Common myeloid progenitor, CD34-positive (primary cell): Measurements from ENCODE around the gene KHDRBS1. TPM values are rescaled to one million over a fixed set of nuclear protein-coding genes. Genes with fewer than 3 reads are reported as not detected.

Experiments
- CTCF ChIA-PET: fragments of 350-600 bp; sonication (Branson Sonifier 250); formaldehyde crosslinking; loops from one replicate; lab custom pipeline; 2021; ENCODE audit warnings: antibody characterized with exemption; lab: Charles Lee
- POLR2A ChIA-PET: fragments of 350-600 bp; sonication (Branson Sonifier 250); formaldehyde crosslinking; loops from one replicate; lab custom pipeline; 2021; ENCODE audit warnings: antibody characterized with exemption; lab: Charles Lee
- DNase-seq, 3 donors: peaks; one replicate each; pipeline versions ENCODE4 v3.0.0 to v3.0.0-alpha.2; 2013
- H3K27ac ChIP-seq, 2 experiments: 1 replicate in 1 of 2; 2 replicates in 1 of 2; pipeline ENCODE4 v1.7.0; 2013; ENCODE audit warnings: inconsistent platforms in 2 of 2, low read length in 2 of 2, mild to moderate bottlenecking in 2 of 2, low read depth in 1 of 2, moderate library complexity in 1 of 2; ENCODE audit not compliant: severe bottlenecking in 2 of 2, insufficient read depth in 1 of 2, poor library complexity in 1 of 2
- H3K27me3 ChIP-seq, 5 experiments: replicated peaks in 2 of 5; 1 replicate in 3 of 5; 2 replicates in 2 of 5; pipeline versions ENCODE4 v1.6.1 to v1.7.0; 2013; ENCODE audit warnings: low read length in 4 of 5, mild to moderate bottlenecking in 2 of 5, moderate library complexity in 2 of 5, inconsistent platforms in 1 of 5; ENCODE audit not compliant: insufficient read depth in 5 of 5, control insufficient read depth in 4 of 5
- H3K36me3 ChIP-seq, 4 experiments: 1 replicate in 2 of 4; 2 replicates in 2 of 4; pipeline versions ENCODE4 v1.6.1 to v1.7.0; 2013; ENCODE audit warnings: low read length in 3 of 4, control low read depth in 1 of 4, mild to moderate bottlenecking in 1 of 4; ENCODE audit not compliant: control insufficient read depth in 4 of 4, insufficient read depth in 4 of 4
- H3K4me1 ChIP-seq, 4 experiments: 1 replicate in 3 of 4; 2 replicates in 1 of 4; pipeline versions ENCODE4 v1.6.1 to v1.7.1; 2013; ENCODE audit warnings: low read length in 3 of 4, mild to moderate bottlenecking in 3 of 4, control low read depth in 1 of 4, inconsistent platforms in 1 of 4, moderate library complexity in 1 of 4; ENCODE audit not compliant: control insufficient read depth in 4 of 4, insufficient read depth in 4 of 4; ENCODE audit errors: control extremely low read depth in 1 of 4
- H3K4me3 ChIP-seq, 7 experiments: 1 replicate in 4 of 7; 2 replicates in 3 of 7; pipeline versions ENCODE4 v1.5.1 to v1.7.0; 2013; ENCODE audit warnings: mild to moderate bottlenecking in 7 of 7, low read length in 6 of 7, moderate library complexity in 6 of 7, inconsistent platforms in 2 of 7, low read depth in 2 of 7, control low read depth in 1 of 7; ENCODE audit not compliant: insufficient read depth in 4 of 7, control insufficient read depth in 1 of 7; ENCODE audit errors: extremely low read depth in 1 of 7
- H3K9me3 ChIP-seq, 5 experiments: 1 replicate in 4 of 5; 2 replicates in 1 of 5; pipeline versions ENCODE4 v1.6.1 to v1.7.1; 2013; ENCODE audit warnings: low read length in 4 of 5, mild to moderate bottlenecking in 2 of 5, inconsistent platforms in 1 of 5, low read depth in 1 of 5, moderate library complexity in 1 of 5; ENCODE audit not compliant: control insufficient read depth in 4 of 5, insufficient read depth in 2 of 5; ENCODE audit errors: control extremely low read depth in 1 of 5
- WGBS: methylation state at CpG from one replicate; pipeline ENCODE4 v1.1.5; 2013; ENCODE audit not compliant: insufficient coverage; 5-methylcytosine and 5-hydroxymethylcytosine counted together
- polyA plus RNA-seq: library from polyadenylated mRNA; unstranded; fragments of 120-200 nt; gene quantifications from one replicate; pipeline ENCODE4 v1.2.1, GENCODE V29; 2013

The KHDRBS1 gene, protein sequence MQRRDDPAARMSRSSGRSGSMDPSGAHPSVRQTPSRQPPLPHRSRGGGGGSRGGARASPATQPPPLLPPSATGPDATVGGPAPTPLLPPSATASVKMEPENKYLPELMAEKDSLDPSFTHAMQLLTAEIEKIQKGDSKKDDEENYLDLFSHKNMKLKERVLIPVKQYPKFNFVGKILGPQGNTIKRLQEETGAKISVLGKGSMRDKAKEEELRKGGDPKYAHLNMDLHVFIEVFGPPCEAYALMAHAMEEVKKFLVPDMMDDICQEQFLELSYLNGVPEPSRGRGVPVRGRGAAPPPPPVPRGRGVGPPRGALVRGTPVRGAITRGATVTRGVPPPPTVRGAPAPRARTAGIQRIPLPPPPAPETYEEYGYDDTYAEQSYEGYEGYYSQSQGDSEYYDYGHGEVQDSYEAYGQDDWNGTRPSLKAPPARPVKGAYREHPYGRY
- 187 TPM for polyA plus RNA-seq

DNA sequence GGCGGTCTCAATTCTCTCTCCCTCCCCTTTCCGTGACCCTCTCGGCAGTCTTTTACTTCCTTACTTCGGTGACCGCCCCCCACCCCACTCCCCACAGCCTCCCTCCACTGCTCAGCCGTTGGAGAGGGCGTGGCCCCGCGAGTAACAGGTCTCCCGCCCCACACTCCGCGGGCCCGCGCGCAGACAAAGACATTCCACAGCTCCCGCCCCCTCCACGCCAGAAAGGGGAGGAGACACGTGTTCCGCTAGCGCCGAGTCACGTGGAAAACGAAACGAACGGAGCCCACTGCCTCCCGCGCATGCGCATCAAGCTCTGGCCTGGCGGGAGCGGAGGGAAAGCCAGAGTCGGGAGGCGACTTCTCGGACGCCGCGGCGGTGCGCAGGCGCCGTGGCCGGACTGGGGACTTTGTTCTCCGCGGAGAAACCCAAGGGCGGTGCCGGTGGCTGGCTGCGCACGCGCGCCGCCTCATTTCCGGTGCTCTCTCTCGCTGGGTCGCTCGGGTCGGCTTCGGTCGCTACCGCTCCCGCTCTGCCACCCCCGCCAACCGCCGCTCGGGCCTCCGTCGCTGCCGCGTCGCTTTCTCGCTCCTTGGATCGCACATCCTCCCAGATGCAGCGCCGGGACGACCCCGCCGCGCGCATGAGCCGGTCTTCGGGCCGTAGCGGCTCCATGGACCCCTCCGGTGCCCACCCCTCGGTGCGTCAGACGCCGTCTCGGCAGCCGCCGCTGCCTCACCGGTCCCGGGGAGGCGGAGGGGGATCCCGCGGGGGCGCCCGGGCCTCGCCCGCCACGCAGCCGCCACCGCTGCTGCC is at the start of gene KHDRBS1:
TSS of gene KHDRBS1 (plus strand) at position 483 of the 813 bp plus-strand sequence. CDS start at position 611, 128 bp downstream.
- WGBS, result 0% methylated on average over 82 of the region's 101 CpGs
- peak; percentile 99 to 100 (median 100) for DNase-seq
- no peaks in the 10 kb centered on the region for H3K9me3 ChIP-seq
- CTCF ChIA-PET, result interaction anchor here (1.3 kb wide), 1 partner anchor 10 kb away, joined by 4 read pairs; no protein-coding TSS in a partner anchor
- POLR2A ChIA-PET, result interaction anchor here (1.0 to 1.3 kb wide), 3 partner anchors 12 to 60 kb away, joined by 3 read pairs; partner anchors contain the start of gene TMEM39B
- peak within 1 kb of the TSS; percentile 78 to 99 (median 97) for H3K4me3 ChIP-seq
- peak within 1 kb of the TSS; percentile 90 to 94 for H3K27ac ChIP-seq
- peaks cover 15 to 30% (median 26%) of the 10 kb centered on the region in 4 experiments for H3K4me1 ChIP-seq
- H3K27me3 ChIP-seq, result no peaks in the 10 kb centered on the region
- peaks cover 0 to 9% (median 2%) of the 10 kb centered on the region in 4 experiments for H3K36me3 ChIP-seq

DNA sequence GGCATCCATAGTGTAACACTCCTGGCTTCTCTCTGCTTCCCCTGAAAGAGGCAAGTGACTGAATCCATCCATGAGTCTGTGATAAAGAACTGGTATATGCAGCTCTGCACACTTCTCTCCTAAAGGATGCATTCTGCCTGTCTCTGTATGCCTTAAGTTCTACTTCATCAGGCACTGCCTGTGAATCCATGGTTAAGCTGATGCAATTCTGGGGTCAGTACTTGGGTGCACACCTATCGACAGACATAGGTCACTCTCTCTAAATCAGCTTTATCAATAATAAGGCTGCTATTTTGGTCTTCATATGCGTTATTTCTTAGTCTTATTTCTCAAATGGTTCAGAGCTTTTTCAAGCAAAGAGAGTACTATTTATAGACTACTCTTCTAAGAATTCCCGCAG is 42.8 kb upstream of the KHDRBS1 start:
- no peak overlapping the region for H3K4me3 ChIP-seq
- H3K9me3 ChIP-seq, result no peaks in the 10 kb centered on the region
- H3K36me3 ChIP-seq, result no peaks in the 10 kb centered on the region
- WGBS, result 100% methylated on average over 1 of the region's 3 CpGs
- no peaks in the 10 kb centered on the region for H3K27me3 ChIP-seq
- H3K27ac ChIP-seq, result no peak overlapping the region
- ChIA-PET CTCF (interaction anchor here (1.1 to 1.3 kb wide), 5 partner anchors 9 to 212 kb away, joined by 3 read pairs; partner anchors contain the start of gene SPOCD1), POLR2A (interaction anchor here (0.8 kb wide), 1 partner anchor 37 kb away, joined by 3 read pairs; no protein-coding TSS in a partner anchor)
- DNase-seq, result no peak
- no peaks in the 10 kb centered on the region for H3K4me1 ChIP-seq

DNA sequence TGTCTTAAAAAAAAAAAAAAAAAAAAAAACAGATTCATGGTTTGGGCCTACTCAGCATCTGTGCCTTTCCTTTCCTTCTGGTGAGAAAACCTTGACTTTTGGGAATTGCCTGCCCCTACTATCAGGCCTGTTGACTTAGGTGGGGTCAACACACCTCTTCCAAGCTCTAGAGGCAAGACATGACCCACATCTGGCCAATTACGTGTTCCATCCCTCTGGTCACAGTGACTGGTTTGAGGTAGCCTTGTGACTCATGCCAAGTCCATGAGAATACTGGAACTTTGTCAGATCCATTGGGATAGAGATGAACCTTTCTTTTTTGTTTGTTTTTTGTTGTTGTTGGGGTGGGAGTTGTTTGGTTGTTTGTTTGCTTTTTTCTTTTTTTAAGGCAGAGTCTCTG is 37.3 kb upstream of the KHDRBS1 start:
- POLR2A ChIA-PET, result no interaction called here
- no peak overlapping the region for H3K4me3 ChIP-seq
- H3K36me3 ChIP-seq, result no peaks in the 10 kb centered on the region
- no peak for DNase-seq
- H3K9me3 ChIP-seq, result no peaks in the 10 kb centered on the region
- H3K27ac ChIP-seq, result no peak overlapping the region
- no peaks in the 10 kb centered on the region for H3K27me3 ChIP-seq
- peaks cover 0 to 9% (median 4%) of the 10 kb centered on the region in 4 experiments for H3K4me1 ChIP-seq
- CTCF ChIA-PET, result interaction anchor here (0.6 to 2.6 kb wide), 10 partner anchors 9 to 126 kb away, joined by 3 to 9 read pairs (median 4); no protein-coding TSS in a partner anchor
- 100% methylated on average over 1 of the region's 1 CpG for WGBS

DNA sequence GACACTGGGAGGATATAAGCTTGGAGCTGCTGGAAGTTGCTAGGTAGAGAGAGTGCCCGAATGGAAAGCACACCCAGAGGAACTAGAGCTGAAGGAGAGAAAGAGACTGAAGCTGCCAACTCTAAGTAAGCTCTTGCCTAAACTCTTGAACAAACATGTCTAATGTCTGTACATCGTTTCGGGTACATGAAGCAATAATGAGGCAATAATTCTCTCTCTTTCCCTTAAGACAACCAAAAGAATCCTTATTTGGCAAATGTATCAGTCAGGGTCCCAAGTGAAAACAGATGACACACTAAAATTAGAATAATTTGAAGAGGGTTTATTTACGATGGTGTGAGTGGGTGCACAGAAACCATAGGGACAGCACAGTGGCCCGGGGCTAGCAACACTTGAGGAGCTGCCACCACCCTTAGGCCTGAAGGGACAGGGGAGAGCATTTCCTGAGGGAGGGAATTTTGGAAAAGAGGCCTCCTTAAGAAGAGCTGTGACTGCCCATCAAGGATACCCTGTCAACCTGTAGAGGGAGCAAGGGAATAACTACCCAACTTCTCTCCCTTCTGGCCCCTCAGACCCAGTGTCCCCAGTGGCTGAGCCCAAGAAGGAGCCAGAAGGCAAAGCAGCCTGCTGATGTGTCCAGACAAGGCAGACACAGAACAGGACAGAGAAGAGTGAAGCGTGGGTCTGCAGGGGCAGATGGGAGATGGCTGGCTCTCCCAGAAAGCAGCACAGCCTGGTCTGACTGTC is 36.1 kb upstream of the KHDRBS1 start:
- H3K27me3 ChIP-seq, result no peaks in the 10 kb centered on the region
- DNase-seq, result peak; percentile 40 to 50 (median 45)
- H3K27ac ChIP-seq, result no peak overlapping the region
- CTCF ChIA-PET, result interaction anchor here (0.7 to 2.6 kb wide), 13 partner anchors 8 to 86 kb away, joined by 3 to 9 read pairs (median 4); no protein-coding TSS in a partner anchor
- POLR2A ChIA-PET, result no interaction called here
- peaks cover 2 to 20% (median 12%) of the 10 kb centered on the region in 4 experiments for H3K4me1 ChIP-seq
- WGBS, result 87% methylated on average over 3 of the region's 6 CpGs
- no peak overlapping the region for H3K4me3 ChIP-seq
- H3K36me3 ChIP-seq, result no peaks in the 10 kb centered on the region
- no peaks in the 10 kb centered on the region for H3K9me3 ChIP-seq

DNA sequence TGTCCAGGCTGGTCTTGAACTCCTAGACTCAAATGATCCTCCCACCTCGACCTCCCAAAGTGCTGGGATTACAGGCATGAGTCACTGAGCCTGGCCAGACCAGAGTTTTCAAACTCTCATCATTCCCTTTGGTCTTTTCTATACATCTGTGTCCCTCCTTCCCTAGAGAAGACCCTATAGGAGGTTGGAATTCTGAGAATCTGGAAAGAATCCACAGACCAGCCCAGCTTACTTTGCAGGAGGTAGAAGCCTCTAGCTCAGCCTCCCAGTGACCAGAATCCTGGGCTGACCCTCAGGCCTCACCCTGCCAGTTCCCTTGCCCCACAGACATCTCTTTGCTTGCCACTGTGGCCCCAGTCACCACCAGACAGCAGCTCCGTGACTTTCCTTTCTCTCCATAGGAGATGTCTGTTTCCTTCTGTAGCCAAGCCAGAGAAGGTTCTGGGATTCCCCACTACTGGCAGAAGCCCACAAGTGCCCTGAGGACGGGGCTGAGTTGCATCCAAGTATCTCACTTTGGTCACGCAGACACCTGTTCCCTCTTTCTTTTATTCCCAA is 34.7 kb upstream of the KHDRBS1 start:
- 94% methylated on average over 4 of the region's 4 CpGs for WGBS
- Histone ChIP-seq H3K9me3 (no peaks in the 10 kb centered on the region), H3K4me1 (peaks cover 2 to 22% (median 12%) of the 10 kb centered on the region in 4 experiments), H3K27me3 (no peaks in the 10 kb centered on the region), H3K27ac (no peak overlapping the region), H3K4me3 (no peak overlapping the region), H3K36me3 (no peaks in the 10 kb centered on the region)
- ChIA-PET POLR2A (interaction anchor here (0.6 kb wide), 1 partner anchor 248 kb away, joined by 5 read pairs; no protein-coding TSS in a partner anchor), CTCF (interaction anchor here (0.6 to 1.9 kb wide), 7 partner anchors 8 to 84 kb away, joined by 3 to 6 read pairs (median 5); no protein-coding TSS in a partner anchor)
- DNase-seq, result no peak
